OCI-LY3 (cell line): ENCODE data around the gene GJA8.
"Not testable (repeated sequence)": the region's sequence is repeated elsewhere in the genome, so short reads cannot be mapped to it uniquely, and the experiment has no call there.

Experiments used
- H2AFZ ChIP-seq: fragments of 200-600, 300-600 bp; shearing (Covaris generic); 2 replicates; pipeline ENCODE4 v1.6.0; 2014; ENCODE audit warnings: antibody characterized with exemption, low read depth, low read length
- H3K27ac ChIP-seq: fragments of 200-600, 300-600 bp; sonication (generic); 2 replicates; pipeline ENCODE4 v1.5.1; 2014; ENCODE audit warnings: mild to moderate bottlenecking, low read length, moderate library complexity, mixed read lengths
- H3K27me3 ChIP-seq: fragments of 200-600, 300-600 bp; sonication (generic); 2 replicates; pipeline ENCODE4 v1.6.1; 2014; ENCODE audit warnings: low read depth, low read length, mixed read lengths
- H3K36me3 ChIP-seq: fragments of 200-600, 300-600 bp; sonication (generic); replicated peaks from 2 replicates; pipeline ENCODE3; 2014; ENCODE audit warnings: low read depth, low read length, mixed read lengths
- H3K4me1 ChIP-seq: fragments of 300-600, 200-600 bp; sonication (generic); 2 replicates; pipeline ENCODE4 v1.6.1; 2014; ENCODE audit warnings: low read length, mixed read lengths
- H3K4me2 ChIP-seq: fragments of 200-600, 300-600 bp; sonication (generic); 2 replicates; pipeline ENCODE4 v1.6.1; 2014; ENCODE audit warnings: low read length, mixed read lengths
- H3K4me3 ChIP-seq: fragments of 300-600, 200-600 bp; sonication (generic); 2 replicates; pipeline ENCODE4 v1.5.1; 2014; ENCODE audit warnings: antibody characterized with exemption, mild to moderate bottlenecking, low read length, moderate library complexity
- H3K79me2 ChIP-seq: fragments of 300-600, 200-600 bp; shearing (Covaris generic); 2 replicates; pipeline ENCODE4 v1.6.1; 2014; ENCODE audit warnings: mild to moderate bottlenecking, low read length, mixed read lengths
- H3K9ac ChIP-seq: fragments of 300-600, 200-600 bp; shearing (Covaris generic); 2 replicates; pipeline ENCODE4 v1.6.0; 2014; ENCODE audit warnings: mild to moderate bottlenecking, low read length, moderate library complexity
- H3K9me3 ChIP-seq: fragments of 200-600, 300-600 bp; shearing (Covaris generic); 2 replicates; pipeline ENCODE4 v1.6.1; 2014; ENCODE audit warnings: low read length, mixed read lengths; ENCODE audit not compliant: insufficient read depth
- H4K20me1 ChIP-seq: fragments of 200-600, 300-600 bp; sonication (generic); 2 replicates; pipeline ENCODE4 v1.6.1; 2016; ENCODE audit warnings: low read length, mixed read lengths; ENCODE audit not compliant: insufficient read depth
- CTCF ChIP-seq: fragments of 200-600, 300-600 bp; sonication (generic); IDR thresholded peaks from 2 replicates; pipeline ENCODE4 v1.5.1; 2014; ENCODE audit warnings: antibody characterized with exemption, low read length, low read depth
- EZH2phosphoT487 ChIP-seq: fragments of 200-600 bp; shearing (Covaris generic); IDR thresholded peaks from 2 replicates; pipeline ENCODE4 v1.6.1; 2018; ENCODE audit warnings: antibody characterized with exemption, mixed run types, low read depth

GJA8 gene

GRCh38 chr1:147902253-147902845, at the start of gene GJA8:
Gene GJA8 (plus strand): TSS chr1:147902795. CDS start chr1:147907956, 5,161 bp downstream.
- H3K79me2 ChIP-seq = no peaks in the 10 kb centered on the region
- no peaks in the 10 kb centered on the region for H3K36me3 ChIP-seq
- no peaks in the 10 kb centered on the region for H3K4me1 ChIP-seq
- H3K9ac ChIP-seq = no peak within 1 kb of the TSS
- TF ChIP-seq CTCF (no peak), EZH2phosphoT487 (no peak)
- no peak within 1 kb of the TSS for H2AFZ ChIP-seq
- no peak within 1 kb of the TSS for H3K4me3 ChIP-seq
- no peak within 1 kb of the TSS for H3K4me2 ChIP-seq
- no peaks in the 10 kb centered on the region for H3K9me3 ChIP-seq
- H3K27me3 ChIP-seq = peaks cover 6% of the 10 kb centered on the region; the same call in 1 of the 2 replicates
- H4K20me1 ChIP-seq = no peaks in the 10 kb centered on the region
- H3K27ac ChIP-seq = no peak within 1 kb of the TSS

GRCh38 chr1:147853391-147853790, 49.2 kb upstream of the GJA8 start:
- no peak for TF ChIP-seq CTCF
- TF ChIP-seq EZH2phosphoT487 = no peak
- no peak overlapping the region for H3K4me3 ChIP-seq
- no peak overlapping the region for H3K4me2 ChIP-seq

GRCh38 chr1:147854989-147855388, 47.6 kb upstream of the GJA8 start:
- not testable (repeated sequence) for H4K20me1 ChIP-seq, H3K27ac ChIP-seq, H2AFZ ChIP-seq, H3K4me1 ChIP-seq, H3K9me3 ChIP-seq, H3K9ac ChIP-seq, H3K79me2 ChIP-seq, H3K4me2 ChIP-seq, H3K4me3 ChIP-seq, H3K27me3 ChIP-seq, H3K36me3 ChIP-seq

More at GRCh38 chr1:147853391-147853790, 49.2 kb upstream of the GJA8 start:
- Histone ChIP-seq H2AFZ (no peak overlapping the region), H3K9ac (no peak overlapping the region), H3K36me3 (no peaks in the 10 kb centered on the region), H3K27ac (no peak overlapping the region), H3K27me3 (peaks cover 6% of the 10 kb centered on the region; the same call in 1 of the 2 replicates), H3K4me1 (no peaks in the 10 kb centered on the region), H3K79me2 (no peaks in the 10 kb centered on the region), H4K20me1 (no peaks in the 10 kb centered on the region), H3K9me3 (no peaks in the 10 kb centered on the region)

- H3K4me3 ChIP-seq, H3K9ac ChIP-seq, H3K4me2 ChIP-seq, H3K79me2 ChIP-seq, H3K36me3 ChIP-seq, H3K27ac ChIP-seq, H3K4me1 ChIP-seq, H3K27me3 ChIP-seq, H4K20me1 ChIP-seq, H3K9me3 ChIP-seq, H2AFZ ChIP-seq: not testable (repeated sequence)
Observed at GRCh38 chr1:147855996-147856395, 46.6 kb upstream of the GJA8 start.

GRCh38 chr1:147867204-147867603, 35.4 kb upstream of the GJA8 start:
- H3K9ac ChIP-seq, H3K36me3 ChIP-seq, H4K20me1 ChIP-seq, H3K4me1 ChIP-seq, H2AFZ ChIP-seq, H3K27ac ChIP-seq, H3K4me3 ChIP-seq, H3K9me3 ChIP-seq, H3K79me2 ChIP-seq, H3K4me2 ChIP-seq: not testable (repeated sequence)
- peaks cover 28% of the 10 kb centered on the region for H3K27me3 ChIP-seq
